GM19455 (cell line): ENCODE results near the gene GPRC5D.
A peak's percentile ranks its signal among the peaks of the same experiment; 100 is the strongest.

ENCODE experiments used
- ATAC-seq: cut with Tn5 transposase; IDR thresholded peaks from one replicate; pipeline ENCODE4 v1.9.1; 2021; ENCODE audit not compliant: unreplicated experiment

Gene GPRC5D

GRCh38 chr12:12952036-12952435 is at the start of gene GPRC5D:
Gene GPRC5D, minus strand, starts transcription at chr12:12952170. Its CDS starts 1,786 bp downstream, at chr12:12950384.
- no peak for ATAC-seq

GRCh38 chr12:13001775-13002040 is 49.7 kb upstream of the GPRC5D start:
- no peak for ATAC-seq

GRCh38 chr12:13000925-13001774 is 49.2 kb upstream of the GPRC5D start:
- no peak for ATAC-seq

GRCh38 chr12:13000616-13000924 is 48.6 kb upstream of the GPRC5D start:
- ATAC-seq: peak; percentile 23

GRCh38 chr12:12999959-13000615 is 48.1 kb upstream of the GPRC5D start, which contains the start of gene HEBP1:
Gene HEBP1, minus strand, starts transcription at chr12:13000265. Its CDS starts 151 bp downstream, at chr12:13000114.
- ATAC-seq: peak; percentile 81

GRCh38 chr12:12999271-12999958 is 47.4 kb upstream of the GPRC5D start:
- no peak for ATAC-seq

GRCh38 chr12:12998248-12998647 is 46.3 kb upstream of the GPRC5D start:
- ATAC-seq: no peak

- ATAC-seq: no peak
Measured at GRCh38 chr12:12997734-12998133, 45.8 kb upstream of the GPRC5D start.

GRCh38 chr12:12997156-12997555 is 45.2 kb upstream of the GPRC5D start:
- no peak for ATAC-seq

GRCh38 chr12:12996209-12996608 is 44.2 kb upstream of the GPRC5D start:
- no peak for ATAC-seq

- ATAC-seq: no peak
Measured at GRCh38 chr12:12995088-12995487, 43.1 kb upstream of the GPRC5D start.

GRCh38 chr12:12993367-12993766 is 41.4 kb upstream of the GPRC5D start:
- ATAC-seq: no peak

- no peak for ATAC-seq
Measured at GRCh38 chr12:12992418-12993130, 40.6 kb upstream of the GPRC5D start.

GRCh38 chr12:12990700-12991468 is 38.9 kb upstream of the GPRC5D start:
- no peak for ATAC-seq

GRCh38 chr12:12987421-12987820 is 35.5 kb upstream of the GPRC5D start:
- no peak for ATAC-seq

GRCh38 chr12:12986775-12987331 is 34.9 kb upstream of the GPRC5D start:
- ATAC-seq: no peak

- ATAC-seq: no peak
Measured at GRCh38 chr12:12985817-12986408, 33.9 kb upstream of the GPRC5D start.

- ATAC-seq: no peak
Measured at GRCh38 chr12:12984149-12984548, 32.2 kb upstream of the GPRC5D start.

- no peak for ATAC-seq
Measured at GRCh38 chr12:12983420-12984035, 31.6 kb upstream of the GPRC5D start.

- ATAC-seq: no peak
Measured at GRCh38 chr12:12982331-12982730, 30.4 kb upstream of the GPRC5D start.
